ENCODE measurements around the gene UBXN2A.
"Not testable (repeated sequence)": the region's sequence is repeated elsewhere in the genome, so short reads cannot be mapped to it uniquely, and the experiment has no call there.

The UBXN2A gene

DNA sequence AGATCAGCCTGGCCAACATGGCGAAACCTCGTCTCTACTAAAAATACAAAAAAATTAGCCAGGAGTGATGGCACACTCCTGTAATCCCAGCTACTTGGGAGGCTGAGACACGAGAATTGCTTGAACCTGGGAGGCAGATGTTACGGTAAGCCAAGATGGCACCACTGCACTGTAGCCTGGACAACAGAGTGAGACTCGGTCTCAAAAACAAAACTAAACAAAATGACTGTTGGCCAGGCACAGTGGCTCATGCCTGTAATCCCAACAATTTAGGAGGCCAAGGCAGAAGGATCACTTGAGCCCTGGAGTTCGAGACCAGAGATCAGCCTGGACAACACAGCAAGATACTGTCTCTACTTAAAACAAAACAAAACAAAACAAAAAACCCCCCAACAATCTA, 102.9 kb downstream of the UBXN2A start:
- DNase-seq (ENCODE audit: low read depth in 2 of 2): not testable (repeated sequence)

DNA sequence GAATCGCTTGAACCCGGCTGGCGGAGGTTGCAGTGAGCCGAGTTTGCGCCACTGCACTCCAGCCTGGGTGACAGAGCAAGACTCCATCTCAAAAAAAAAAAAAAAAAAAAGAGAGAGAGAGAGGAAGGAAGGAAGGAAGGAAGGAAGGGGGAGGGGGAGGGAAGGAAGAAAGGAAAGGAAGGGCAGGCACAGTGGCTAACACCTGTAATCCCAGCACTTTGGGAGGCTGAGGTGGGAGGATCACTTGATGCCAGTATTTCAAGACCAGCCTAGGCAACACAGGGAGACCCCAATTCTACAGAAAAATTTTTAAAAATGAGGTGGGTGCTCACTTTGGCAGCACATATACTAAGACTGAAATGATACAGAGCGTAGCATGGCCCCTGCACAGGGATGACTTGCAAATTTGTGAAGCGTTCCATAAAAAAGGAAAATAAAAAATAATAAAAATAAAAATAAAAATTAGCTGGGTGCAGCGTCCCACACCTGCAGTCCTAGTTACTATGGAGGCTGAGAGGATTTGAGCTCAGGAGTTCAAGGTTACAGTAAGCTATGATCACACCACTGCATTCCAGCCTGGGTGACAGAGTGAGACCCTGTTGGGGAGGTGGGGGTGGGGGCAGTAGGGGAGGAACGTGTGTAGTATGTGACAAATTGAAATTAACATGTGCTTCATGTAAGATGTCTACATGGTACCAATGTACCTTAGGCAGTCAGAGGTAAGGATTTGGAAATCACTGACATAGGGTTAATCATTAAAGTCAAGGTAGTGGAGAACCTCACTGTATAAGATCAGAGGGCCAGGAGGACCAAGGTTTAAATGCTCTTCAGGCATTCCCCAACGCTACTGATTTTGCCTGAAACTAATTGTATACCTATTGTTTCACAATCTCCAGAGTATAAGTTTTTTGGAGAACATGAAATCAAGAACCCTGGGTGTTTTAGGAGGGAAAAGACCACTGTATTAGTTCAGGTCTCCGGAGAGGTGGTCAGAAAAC, 105.5 kb downstream of the UBXN2A start:
- DNase-seq (ENCODE audit: low read depth in 2 of 2): no peak

DNA sequence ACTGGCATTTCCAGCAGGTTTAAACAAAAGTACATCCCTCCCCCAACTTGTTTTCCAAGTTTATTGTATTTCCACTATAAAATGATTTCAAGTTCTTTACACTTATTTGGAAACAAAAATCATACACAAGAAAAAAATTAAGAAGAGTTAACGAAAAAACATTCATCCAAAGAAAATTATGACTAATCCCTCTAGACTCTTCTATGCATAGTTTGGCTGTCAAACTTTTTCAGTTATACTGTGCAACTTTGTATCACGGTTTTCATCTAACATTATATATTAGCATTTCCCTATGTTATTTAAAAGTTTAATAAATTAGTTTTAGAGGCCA, 106.3 kb downstream of the UBXN2A start:
- no peak for DNase-seq (ENCODE audit: low read depth in 2 of 2)

DNA sequence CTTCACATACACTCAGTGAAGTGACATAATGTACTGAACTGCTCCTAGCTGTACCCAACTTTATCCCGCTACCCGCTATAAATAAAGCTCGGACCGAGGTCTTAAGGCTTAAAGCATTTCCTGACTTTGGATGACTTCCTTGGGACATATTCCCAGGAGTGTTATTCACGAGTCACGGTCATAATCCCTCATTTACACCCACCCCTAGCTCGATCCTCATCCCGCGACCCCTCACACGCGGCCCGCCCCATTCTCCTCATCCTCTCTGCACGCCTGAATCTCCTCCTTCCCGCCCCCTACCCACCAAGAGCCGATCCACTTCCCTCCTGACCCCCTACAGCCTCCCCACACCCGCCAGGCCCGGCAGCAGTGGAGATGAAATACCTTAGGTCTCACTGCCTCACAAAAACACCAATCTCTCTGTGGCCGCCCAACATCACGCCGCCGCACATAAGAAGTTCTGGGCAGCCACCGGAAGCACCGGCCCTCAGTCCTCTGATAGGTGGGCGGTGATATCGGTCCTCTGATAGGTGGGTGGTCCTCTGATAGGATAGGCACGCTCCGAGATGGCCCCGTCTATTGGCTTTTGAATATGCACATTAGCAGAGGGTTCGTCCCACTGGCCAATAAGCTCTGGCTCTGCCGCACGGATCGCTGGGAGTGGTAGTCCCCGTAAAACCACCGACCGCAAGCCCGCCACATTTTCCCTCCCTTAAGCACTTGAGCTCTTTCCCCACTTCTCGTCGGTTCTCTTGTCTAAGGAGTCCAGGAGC, 106.9 kb downstream of the UBXN2A start, which contains the start of gene WDCP:
Gene WDCP (minus strand): TSS at position 462 of the 773 bp plus-strand sequence. CDS start 7,897 bp downstream, outside the sequence.
- DNase-seq (ENCODE audit: low read depth in 2 of 2): peak; percentile 91 to 94

DNA sequence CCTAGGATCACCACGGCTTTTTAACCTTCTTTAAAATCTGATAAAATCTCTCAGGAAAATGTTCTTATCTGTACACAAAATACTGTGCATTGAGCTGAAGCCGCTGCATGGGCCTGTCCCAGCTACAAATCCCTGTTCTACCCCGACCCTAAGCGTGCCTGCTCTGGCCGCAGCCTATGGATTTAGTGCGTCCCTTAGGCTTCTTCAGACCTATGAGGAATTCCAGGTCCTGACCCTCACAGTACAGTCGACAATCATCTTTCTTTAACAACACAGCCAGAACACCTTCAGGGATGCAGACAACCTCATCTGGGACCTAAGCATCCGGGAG, 107.4 kb downstream of the UBXN2A start:
- DNase-seq (ENCODE audit: low read depth in 2 of 2): no peak

DNA sequence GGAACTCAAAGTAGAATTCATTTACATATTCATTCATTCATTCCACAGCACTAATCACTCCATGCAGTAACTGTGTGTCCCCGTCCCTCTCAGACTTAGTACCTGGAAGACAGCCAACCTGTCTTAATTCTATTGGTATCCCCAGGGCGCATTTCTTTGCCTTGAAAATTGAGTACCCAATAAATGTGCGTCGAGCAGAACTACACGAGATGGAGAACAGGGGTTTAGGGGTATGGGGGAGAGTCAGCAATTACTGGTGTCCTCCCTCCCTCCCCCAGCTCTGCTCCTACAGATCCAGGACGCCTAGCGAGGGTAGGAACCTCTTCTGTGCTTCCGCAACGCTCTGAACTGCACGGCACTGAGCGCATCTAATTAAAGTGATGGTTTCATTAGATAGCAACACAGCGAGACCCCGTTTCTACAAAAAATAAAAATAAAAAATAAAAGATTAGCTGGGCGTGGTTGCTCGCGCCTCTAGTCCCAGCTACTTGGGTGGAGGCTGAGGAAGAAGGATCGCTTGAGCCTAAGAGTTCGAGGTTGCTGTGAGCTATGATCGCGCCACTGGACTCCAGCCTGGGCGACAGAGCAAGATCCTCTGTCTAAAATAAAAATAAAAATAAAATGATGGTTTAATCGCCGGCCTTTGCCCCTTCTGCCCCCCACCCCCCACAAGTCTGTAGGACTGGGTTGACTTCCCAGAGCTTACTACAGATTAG, 108.7 kb downstream of the UBXN2A start:
- DNase-seq (ENCODE audit: low read depth in 2 of 2): no peak

DNA sequence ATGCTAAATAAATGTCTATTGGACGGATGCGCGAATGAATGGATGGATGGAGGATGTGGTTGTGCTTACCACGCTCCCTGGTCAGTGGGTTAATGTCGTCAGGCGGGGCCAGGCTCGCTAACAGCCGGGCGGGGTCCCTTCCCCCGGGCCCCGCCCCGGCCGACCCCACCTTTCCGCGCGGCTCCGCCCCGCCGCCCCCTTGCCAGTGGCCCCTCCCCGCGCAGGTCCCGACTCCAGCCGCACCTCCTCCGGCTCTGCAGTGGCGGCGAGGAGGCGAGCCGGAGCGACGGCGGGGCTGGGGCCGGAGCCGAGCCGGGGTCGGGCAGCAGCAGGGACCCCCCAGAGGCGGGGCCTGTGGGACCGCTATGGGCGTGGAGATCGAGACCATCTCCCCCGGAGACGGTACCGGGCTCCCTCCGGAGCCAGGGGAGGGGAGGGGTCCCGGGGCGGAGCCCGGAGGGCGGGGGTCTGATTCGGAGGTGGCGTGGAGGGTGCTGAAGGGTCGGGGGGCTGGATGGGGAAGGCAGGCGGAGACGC, 109.3 kb downstream of the UBXN2A start, which contains the start of gene FKBP1B:
Gene FKBP1B (plus strand): TSS at position 257 of the 537 bp plus-strand sequence. CDS start 109 bp downstream, at position 366.
- DNase-seq (ENCODE audit: low read depth in 2 of 2): peak; percentile 11 to 53

DNA sequence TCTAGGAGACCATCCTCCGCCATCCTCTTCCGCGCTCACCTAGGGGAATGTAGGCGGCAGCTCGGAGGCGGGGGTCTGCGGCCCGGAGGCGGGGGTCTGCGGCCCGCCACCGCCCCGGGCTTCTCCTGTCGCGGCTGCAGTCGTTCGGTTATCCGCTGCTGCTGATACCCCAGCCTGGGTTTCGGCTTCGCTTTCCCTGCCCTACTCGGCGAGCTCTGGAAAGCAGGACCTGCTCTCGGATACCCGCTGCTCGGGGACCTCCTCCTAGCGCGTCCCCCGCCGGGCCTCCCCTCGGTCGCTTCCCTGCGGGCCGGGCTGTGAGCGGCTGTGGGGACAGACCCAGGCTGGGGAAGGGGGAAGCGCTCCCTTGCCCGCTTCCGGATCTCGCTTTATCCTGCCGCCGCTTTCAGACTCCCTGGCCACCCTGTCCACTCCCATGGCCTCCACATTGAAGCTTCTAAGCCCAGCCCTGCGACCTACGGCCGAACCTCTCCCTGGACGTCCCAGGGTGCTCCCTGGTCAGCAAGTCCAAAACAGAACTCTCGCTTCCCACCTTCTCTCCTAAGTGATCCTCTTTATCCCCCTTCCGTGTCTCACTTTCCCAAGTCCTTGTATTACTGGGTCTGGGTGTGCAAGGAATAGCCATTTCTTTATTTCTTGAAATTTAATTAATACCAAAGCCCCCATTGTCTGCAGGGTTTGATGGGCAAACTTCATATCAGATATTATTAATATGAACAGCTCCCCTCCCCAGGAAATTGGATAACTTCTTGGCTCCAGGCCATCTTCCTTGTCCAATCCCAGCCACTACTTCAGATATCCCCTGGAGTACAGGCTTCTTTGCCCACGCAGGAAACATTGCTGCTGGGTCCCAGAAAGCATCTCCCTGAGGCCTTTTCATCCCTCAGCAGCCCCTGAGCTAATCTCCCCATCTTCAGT, 110.0 kb downstream of the UBXN2A start:
- peak in 1 of 2 donors; percentile 3 for DNase-seq (ENCODE audit: low read depth in 2 of 2)

DNA sequence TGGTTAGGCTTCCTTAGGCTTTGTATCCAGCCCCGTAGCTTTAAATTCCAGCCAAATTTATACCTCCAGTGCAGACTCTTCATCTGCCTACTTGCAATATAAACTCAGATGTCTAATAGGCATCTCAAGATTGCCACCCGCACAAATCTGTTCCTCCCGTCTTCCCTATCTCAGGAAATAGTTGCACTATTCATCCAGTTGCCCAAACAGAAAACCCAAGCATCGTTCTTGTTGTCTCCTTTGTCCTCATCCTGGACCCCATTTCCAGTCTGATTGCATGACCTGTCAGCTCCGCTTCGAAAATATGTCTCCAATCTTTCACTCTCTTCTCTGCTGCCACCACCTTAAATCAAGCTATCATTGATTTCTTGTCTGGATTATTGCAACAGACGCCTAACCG, 111.6 kb downstream of the UBXN2A start:
- no peak for DNase-seq (ENCODE audit: low read depth in 2 of 2)

DNA sequence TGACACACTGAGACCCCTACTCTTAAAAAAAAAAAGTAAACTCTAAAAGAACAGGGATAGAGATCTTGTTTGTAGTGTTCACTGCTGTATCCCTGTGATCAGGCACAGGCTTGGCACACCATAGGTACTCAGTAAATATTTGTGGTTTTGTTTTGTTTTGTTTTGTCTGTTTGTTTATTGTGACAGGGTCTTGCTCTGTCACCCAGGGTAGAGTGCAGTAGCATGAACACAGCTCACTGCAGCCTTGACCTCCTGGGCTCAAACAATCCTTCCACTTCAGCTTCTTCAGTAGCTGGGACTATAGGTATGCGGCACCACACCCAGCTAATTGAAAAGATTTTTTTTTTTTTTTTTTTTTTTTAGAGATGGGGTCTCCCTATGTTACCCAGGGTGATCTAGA, 112.7 kb downstream of the UBXN2A start:
- no peak for DNase-seq (ENCODE audit: low read depth in 2 of 2)

Measured in stimulated activated CD8-positive, alpha-beta memory T cell treated with anti-CD3 and anti-CD28 coated beads, Interleukin-7, amount 100 ng/mL, for 4 hours (primary cell).